GM19025 (cell line): ENCODE results near the gene ERO1B.
"Not testable (repeated sequence)": the region's sequence is repeated elsewhere in the genome, so short reads cannot be mapped to it uniquely, and the experiment has no call there.

ENCODE experiments used
- ATAC-seq: cut with Tn5 transposase; IDR thresholded peaks from one replicate; pipeline ENCODE4 v1.9.1; 2021; ENCODE audit warnings: mild to moderate bottlenecking, low read depth, moderate library complexity; ENCODE audit not compliant: unreplicated experiment

ERO1B gene

DNA sequence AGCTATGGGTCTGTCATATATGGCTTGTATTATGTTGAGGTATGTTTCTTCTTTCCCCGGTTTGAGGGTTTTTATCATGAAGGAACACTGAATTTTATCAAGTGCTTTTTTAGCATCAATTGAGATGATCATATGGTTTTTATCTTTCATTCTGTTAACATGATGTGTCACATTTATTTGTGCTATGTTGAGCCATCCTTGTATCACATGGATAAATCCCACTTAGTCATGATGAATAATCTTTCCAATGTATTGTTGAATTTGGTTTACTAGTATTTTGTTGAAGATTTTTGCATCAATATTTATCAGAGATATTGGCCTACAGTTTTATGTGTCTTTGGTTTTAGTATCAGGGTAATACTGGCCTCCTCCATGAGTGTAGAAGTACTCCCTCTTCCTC, 77.7 kb downstream of the ERO1B start:
- no peak for ATAC-seq

DNA sequence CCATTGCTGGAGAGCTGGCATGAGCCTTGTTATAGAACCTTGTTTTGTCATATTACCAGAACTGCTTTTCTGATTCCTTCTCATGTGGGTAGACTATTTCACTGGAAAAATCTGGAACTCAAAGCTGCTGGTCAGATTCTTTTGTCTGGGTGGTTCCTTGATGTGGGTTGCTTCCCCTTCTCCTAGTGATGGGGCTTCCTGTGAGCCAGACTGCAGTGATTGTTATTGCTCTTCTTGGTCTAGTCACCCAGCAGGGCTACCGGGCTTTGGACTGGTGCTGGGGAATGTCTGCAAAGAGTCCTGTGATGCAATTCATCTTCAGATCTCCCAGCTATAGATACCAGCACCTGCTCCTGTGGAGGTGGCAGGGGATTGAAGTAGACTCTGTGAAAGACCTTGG, 80.0 kb downstream of the ERO1B start:
- no peak for ATAC-seq

DNA sequence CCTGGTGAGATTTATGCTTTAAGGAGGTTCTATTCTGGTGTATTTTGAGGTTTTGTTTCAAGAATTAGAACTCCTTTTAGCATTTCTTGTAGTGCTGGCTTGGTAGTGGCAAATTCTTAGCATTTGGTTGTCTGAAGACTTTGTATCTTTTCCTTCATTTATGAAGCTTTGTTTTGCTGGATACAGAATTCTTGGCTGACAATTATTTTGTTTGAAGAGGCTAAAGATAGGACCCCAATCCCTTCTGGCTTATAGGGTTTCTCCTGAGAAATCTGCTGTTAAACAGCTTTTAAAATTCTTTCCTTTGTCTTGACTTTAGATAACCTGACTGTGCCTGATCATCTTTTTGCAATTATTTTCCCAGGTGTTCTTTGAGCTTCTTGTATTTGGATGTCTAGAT, 80.8 kb downstream of the ERO1B start:
- ATAC-seq: no peak

DNA sequence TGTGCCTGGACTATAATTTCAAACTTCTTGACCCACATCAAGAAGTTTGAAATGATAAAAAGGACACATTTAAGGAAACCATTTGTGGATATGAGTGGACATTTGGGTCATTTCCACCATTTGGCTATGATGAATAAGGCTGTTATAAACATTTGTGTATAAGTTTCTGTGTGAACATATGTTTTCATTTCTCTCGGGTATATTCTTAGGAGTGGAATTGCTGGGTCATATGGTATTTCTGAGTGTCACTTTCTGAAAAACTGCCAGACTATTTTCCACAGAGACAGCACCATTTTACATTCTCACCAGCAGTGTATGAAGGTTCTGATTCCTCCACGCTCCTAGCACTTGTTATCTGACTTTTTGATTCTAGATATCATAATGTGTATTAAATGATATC, 88.6 kb downstream of the ERO1B start:
- ATAC-seq: no peak

DNA sequence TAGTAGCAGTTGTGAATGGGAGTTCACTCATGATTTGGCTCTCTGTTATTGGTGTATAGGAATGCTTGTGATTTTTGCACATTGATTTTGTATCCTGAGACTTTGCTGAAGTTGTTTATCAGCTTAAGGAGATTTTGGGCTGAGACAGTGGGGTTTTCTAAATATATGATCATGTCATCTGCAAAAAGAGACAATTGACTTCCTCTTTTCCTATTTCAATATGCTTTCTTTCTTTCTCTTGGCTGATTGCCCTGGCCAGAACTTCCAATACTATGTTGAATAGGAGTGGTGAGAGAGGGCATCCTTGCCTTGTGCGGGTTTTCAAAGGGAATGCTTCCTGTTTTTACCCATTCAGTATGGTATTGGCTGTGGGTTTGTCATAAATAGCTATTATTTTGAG, 93.7 kb downstream of the ERO1B start:
- not testable (repeated sequence) for ATAC-seq

DNA sequence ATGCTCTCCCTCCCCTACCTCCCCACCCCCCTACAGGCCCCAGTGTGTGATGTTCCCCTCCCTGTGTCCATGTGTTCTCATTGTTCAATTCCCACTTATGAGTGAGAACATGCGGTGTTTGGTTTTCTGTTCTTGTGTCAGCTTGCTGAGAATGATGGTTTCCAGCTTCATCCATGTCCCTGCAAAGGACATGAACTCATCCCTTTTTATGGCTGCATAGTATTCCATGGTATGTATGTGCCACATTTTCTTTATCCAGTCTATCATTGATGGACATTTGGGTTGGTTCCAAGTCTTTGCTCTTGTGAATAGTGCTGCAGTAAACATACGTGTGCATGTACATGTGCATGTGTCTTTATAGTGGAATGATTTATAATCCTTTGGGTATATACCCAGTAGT, 95.3 kb downstream of the ERO1B start:
- ATAC-seq: not testable (repeated sequence)

DNA sequence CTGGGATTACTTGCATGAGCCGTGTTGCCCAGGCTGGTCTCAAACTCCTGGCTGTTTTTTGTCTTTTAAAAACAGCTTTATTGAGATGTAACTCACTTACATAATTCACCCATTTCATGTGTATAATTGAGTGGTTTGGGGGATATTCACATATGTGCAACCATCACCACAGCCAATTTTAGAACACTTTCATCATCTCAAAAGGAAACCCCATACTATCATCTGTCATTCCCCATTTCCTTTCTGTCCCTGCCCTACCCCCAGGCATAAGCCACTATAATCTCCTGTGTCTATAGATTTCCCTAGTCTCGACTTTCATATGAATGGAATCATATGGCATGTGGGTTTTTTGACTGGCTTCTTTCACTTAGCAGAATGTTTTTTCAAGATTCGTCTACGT, 96.1 kb downstream of the ERO1B start:
- no peak for ATAC-seq

DNA sequence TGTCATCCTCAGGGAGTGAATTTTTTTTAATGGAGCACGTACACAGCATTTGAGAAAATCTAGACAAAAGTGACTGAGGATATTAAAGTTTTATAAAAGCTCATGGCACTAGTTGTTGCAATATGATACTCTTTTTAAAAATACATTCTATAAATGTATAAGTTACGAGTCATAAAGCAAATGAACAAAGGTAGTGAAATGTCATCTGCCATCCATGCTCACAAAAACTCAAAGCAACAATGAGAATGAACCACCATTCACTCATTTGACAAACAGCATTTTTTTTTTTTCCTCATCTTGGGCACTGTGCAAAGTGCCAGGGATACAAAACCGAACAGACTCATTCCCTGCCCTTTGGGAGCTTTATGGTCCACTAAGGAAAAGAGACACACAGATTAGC, 100.7 kb downstream of the ERO1B start:
- no peak for ATAC-seq

DNA sequence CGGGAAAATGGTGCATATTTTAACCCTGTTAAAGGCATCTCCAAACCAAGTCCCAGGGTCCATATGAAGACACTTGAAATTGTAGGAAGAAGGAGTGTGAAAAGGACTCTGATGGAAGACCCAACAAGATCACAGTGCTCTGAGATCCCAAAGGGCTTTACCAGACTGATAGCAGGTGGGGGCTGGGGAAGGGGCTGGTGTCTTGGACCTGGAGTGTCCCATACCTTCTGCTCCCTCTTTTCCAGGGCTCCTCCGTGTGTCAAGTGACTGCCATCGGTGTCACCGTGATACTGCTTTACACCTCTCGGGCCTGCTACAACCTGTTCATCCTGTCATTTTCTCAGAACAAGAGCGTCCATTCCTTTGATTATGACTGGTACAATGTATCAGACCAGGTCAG, 102.1 kb downstream of the ERO1B start:
- ATAC-seq: no peak

DNA sequence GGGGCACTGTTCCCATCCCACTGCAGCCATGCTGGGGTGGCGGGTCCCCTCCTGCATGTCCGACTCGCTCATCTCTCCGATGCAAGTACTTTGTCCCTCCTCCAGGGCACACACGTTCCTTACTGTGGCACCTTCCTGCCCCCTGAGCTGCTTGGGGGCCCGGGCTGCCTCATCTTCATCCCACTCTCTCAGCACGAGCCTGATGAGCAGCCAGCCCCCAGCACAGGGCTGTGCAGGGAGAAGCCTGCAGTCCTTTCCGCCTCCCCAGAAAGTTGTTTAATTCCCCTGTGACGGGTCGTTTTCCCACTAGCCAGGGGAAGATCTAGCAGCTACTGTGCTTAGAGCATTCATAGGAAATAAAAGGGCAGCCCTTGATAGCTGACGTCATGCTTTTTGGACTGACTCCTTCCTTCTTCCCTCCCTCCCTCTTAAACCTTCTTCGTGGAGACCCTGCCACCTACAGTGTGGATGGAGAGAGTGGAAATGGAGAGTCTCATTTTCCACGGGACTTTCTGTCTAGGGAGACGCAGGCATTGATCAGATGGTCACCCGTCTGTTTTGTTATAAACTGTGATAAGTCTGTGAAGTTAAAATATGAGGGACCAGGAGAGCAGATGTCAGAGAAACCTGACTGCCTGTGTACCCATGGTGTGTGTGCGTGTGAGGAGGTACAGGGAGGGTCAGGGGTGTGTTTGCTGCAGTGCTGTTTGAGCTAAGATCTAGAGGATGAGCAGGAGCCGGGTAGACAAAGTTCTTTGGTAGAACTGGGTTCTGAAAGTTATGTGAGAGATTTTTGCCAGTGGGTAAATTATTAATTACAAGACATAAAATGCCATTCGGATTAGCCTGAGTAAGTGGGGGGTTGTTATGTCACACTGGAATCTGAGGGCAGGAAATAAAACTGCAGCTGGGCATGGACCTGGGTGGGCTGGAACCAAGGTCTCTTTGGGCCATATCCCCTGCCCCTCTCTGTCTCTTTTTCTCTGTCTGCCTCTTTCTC, 105.1 kb downstream of the ERO1B start:
- no peak for ATAC-seq

DNA sequence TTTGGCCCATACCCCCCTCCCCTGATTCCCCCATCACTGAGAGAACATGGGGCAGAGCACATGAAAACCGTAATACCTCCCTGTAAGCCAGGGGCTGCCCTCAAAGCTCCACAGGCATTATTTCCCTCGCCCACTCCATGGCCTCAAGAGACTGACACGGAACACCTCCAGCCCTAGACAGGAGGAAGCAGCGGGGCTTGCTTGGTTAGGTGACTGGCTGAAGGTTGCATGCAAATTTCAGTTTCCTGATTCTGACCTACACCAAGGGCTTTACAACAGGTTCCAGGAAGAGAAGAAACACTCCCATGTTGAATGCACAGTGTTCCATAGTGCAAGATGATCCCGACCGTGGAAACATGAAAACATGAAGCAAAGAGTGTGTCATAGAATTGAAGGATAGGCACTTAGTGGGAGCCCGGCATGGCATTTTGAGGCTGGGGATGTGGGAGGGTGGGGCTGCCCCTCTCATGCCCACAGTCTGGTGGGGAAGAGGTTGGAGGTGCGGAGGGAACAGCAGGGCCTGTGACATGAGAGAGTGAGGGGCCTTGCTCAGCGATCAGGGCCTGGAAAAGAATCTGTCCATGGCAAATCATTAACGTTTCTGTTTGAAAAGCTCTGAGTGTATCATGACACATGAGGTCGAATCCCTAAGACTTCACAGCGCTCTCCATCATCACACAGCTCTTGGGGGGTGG, 106.0 kb downstream of the ERO1B start:
- ATAC-seq: peak; percentile 77

DNA sequence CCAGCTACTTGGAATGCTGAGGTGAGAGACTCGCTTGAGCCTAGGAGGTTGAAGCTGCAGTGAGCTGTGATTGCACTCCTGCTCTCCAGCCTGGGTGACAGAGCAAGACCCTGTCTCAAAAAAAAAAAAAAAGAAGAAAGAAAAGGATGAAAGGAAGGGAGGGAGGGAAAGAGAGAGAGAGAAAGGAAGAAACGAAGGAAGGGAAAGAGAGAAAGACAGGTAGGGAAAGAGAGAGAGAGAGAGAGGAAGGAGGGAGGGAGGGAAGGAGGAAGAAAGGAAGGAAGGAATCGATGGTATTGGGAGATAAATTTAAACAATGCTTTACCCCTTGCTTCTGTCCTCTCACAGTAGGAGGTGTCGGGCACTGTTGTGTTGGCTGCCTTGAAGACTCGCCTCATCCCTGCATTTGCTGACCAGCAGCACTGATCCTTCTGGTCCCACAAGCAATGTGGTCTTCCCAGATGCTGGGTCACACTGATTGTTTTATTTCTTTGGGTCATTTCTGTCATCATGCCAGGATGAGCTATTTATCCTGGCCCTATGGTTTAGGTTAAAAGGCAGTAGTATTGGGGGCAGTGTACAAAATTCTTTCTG, 108.5 kb downstream of the ERO1B start:
- no peak for ATAC-seq

DNA sequence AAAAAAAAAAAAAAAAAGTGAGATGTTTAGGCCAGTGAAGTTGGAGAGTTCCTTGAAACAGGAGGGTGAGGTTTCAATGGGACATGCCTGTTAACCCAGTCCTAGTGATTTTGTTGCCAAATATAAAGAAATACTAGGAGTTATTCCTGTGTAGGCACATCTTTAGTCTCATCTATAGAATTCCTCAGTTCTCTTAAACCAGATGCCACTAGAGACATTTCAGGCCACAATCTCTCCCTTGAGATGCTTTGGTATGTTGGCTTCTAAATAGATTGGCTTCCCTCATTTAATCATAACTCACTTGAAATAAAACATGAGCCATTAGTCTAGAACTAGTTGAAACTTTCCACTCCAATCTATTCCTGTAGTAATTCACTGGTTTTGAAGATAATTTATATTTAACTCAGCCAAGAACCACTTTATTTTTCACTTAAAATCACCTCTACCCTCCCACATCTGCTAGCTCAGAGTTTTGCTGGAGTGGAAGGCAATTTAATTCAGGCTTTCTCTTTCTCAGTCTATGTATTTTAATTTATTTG, 109.6 kb downstream of the ERO1B start:
- ATAC-seq: no peak

DNA sequence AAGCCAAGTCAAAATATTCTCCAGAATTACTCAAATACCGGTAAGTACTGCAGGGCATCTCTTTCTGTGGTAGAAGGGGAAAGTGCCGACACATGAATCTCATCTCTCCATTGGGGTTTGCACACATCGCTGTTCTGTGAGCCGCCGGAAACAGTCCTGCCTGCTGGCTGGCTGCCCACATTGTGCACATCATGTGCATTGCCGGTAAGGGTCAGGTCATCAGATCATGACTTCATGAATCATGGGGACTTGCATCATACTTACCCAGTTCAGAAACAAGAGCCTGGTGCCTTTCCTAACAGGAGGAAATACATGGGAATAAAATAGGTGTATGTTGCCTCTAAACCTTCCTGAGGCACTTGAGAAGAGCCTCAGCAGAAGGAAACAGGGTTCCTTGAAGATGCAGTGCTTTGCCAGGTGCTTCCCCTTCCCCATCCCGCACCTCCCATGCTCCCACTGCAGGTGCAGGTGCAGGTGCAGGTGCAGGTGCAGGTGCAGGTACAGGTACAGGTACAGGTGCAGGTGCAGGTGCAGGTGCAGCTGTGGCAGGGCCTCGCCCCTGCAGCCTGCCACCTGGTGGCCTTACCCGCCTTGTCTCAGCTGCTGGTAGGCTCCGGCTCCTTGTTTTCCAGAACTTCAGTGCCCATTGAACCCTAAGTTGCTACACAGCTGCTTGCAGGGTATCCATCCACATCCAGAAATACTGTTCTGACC, 112.9 kb downstream of the ERO1B start:
- no peak for ATAC-seq

DNA sequence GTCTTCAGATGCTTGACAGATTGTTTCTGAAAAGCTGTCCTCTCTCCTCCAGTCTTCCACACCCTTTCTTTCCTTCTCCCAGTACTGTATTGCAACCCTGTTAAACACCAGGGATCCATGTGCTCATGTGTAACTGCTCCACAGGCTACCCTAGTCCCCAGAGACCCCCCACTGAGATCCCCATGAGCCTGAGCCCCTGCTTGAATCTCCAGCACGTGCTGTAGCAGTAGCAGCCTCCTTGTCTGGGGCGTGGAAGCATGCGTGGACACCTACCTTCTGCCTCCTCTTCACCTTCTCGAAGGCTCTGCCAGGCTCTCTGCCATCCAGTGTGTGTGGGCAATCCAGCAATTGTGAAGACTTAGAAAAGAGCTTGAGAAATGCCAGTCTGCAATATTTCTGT, 114.2 kb downstream of the ERO1B start:
- ATAC-seq: no peak

DNA sequence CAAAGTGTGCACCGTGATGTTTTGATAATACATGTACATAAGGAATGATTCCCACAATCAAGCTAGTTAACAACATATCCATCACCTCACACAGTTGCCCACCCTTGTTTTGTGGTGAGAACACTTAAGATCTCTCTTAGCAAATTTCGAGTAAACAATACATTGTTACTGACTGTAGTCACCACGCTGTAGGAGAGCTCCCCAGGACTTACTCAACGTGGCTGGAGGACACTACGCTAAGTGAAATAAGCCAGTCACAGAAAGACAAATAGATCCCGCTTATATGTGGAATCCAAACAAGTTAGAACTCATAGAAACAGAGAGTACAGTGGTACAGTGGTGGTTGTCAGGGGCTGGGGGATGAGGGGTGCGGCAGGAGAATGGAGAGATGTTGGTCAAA, 114.6 kb downstream of the ERO1B start:
- no peak for ATAC-seq

DNA sequence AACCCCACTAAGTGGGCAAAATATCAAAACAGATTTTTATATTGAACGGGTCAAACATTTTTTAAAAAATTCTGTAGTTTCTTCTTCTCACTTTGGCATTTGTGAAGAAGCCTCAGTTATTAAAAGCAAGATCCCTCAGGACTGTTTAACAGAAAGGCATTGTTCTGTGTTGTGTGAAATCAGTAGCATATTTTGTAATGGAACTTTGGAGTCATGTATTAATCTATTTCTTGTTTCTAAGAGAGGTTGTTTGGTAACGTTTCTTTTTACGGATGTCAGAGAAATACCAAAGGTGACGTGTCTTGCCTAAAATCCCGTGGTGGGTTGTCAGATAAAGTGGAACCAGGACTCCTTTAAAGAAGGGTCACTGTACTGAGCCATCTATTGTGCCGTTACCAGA, 115.7 kb downstream of the ERO1B start:
- ATAC-seq: no peak
